Neural cell (in vitro differentiated cells): Measurements from ENCODE around the gene CFAP61. TPM values are rescaled to one million over a fixed set of nuclear protein-coding genes. Genes with fewer than 3 reads are reported as not detected.
A peak's percentile ranks its signal among the peaks of the same experiment; 100 is the strongest.

ENCODE experiments used
- H2AFZ ChIP-seq: fragments of 200-600, 300-800 bp; sonication (generic), shearing (Covaris generic); 2 replicates; pipeline ENCODE4 v1.6.0; 2014; ENCODE audit warnings: low read depth, mild to moderate bottlenecking, antibody characterized with exemption, low read length, moderate library complexity
- H3F3A ChIP-seq: fragments of 200-600 bp; shearing (Covaris generic); 2 replicates; pipeline ENCODE4 v1.6.1; 2016; ENCODE audit warnings: mild to moderate bottlenecking, moderate library complexity, mixed read lengths, antibody characterized with exemption, low read length; ENCODE audit not compliant: insufficient read depth, poor library complexity, severe bottlenecking
- H3K27ac ChIP-seq: fragments of 200-600, 300-800 bp; sonication (generic), shearing (Covaris generic); 2 replicates; pipeline ENCODE4 v1.5.1; 2014; ENCODE audit warnings: mild to moderate bottlenecking, low read length, moderate library complexity
- H3K27me3 ChIP-seq: fragments of 300-800, 200-600 bp; sonication (generic), shearing (Covaris generic); 2 replicates; pipeline ENCODE4 v1.6.0; 2014; ENCODE audit warnings: mild to moderate bottlenecking, low read depth, low read length, moderate library complexity; ENCODE audit not compliant: insufficient read depth
- H3K36me3 ChIP-seq: fragments of 300-800, 200-600 bp; sonication (generic), shearing (Covaris generic); 2 replicates; pipeline ENCODE4 v1.5.1; 2014; ENCODE audit warnings: mild to moderate bottlenecking, antibody characterized with exemption, low read length, moderate library complexity; ENCODE audit not compliant: insufficient read depth
- H3K4me2 ChIP-seq: fragments of 300-800, 200-600 bp; sonication (generic), shearing (Covaris generic); 2 replicates; pipeline ENCODE4 v1.6.0; 2014; ENCODE audit warnings: mild to moderate bottlenecking, low read length
- H3K4me3 ChIP-seq: fragments of 300-800, 200-600 bp; sonication (generic), shearing (Covaris generic); 2 replicates; pipeline ENCODE4 v1.5.1; 2014; ENCODE audit warnings: mild to moderate bottlenecking, low read length, moderate library complexity
- H3K79me2 ChIP-seq: fragments of 200-600 bp; shearing (Covaris generic); replicated peaks from 2 replicates; pipeline ENCODE4 v1.6.0; 2014; ENCODE audit warnings: mild to moderate bottlenecking, low read length, moderate library complexity; ENCODE audit not compliant: insufficient read depth
- H3K9ac ChIP-seq: fragments of 300-800, 200-600 bp; sonication (generic), shearing (Covaris generic); 2 replicates; pipeline ENCODE4 v1.6.1; 2016; ENCODE audit warnings: mild to moderate bottlenecking, low read length, mixed read lengths
- H3K9me2 ChIP-seq: fragments of 200-600 bp; shearing (Covaris generic); 2 replicates; pipeline ENCODE4 v1.6.1; 2016; ENCODE audit warnings: mild to moderate bottlenecking, low read length, mixed read lengths; ENCODE audit not compliant: insufficient read depth
- H3K9me3 ChIP-seq: fragments of 200-600, 300-800 bp; sonication (generic), shearing (Covaris generic); 2 replicates; pipeline ENCODE4 v1.6.1; 2016; ENCODE audit warnings: mild to moderate bottlenecking, mixed run types, low read length, moderate library complexity, mixed read lengths
- H4K20me1 ChIP-seq: fragments of 200-600 bp; shearing (Covaris generic); 2 replicates; pipeline ENCODE4 v1.6.1; 2016; ENCODE audit warnings: mild to moderate bottlenecking, mixed run types; ENCODE audit not compliant: insufficient read depth
- CTCF ChIP-seq: fragments of 450-650 bp; IDR thresholded peaks from 2 replicates; pipeline ENCODE4 v1.5.1; 2014; ENCODE audit warnings: antibody characterized with exemption, mild to moderate bottlenecking, moderate library complexity; ENCODE audit not compliant: poor library complexity, severe bottlenecking
- EP300 ChIP-seq: fragments of 450-650 bp; conservative IDR thresholded peaks from 2 replicates; pipeline ENCODE4 v1.6.1; 2014; ENCODE audit warnings: antibody characterized with exemption, mild to moderate bottlenecking, moderate library complexity; ENCODE audit not compliant: poor library complexity, severe bottlenecking
- EZH2 ChIP-seq: fragments of 200-600, 300-800 bp; shearing (Covaris generic), sonication (generic); IDR thresholded peaks from 2 replicates; pipeline ENCODE4 v1.6.1; 2014; ENCODE audit warnings: antibody characterized with exemption, low read length, borderline replicate concordance, mild to moderate bottlenecking; ENCODE audit not compliant: insufficient read depth, poor library complexity, severe bottlenecking
- MXI1 ChIP-seq: fragments of 450-650 bp; conservative IDR thresholded peaks from 2 replicates; pipeline ENCODE4 v1.6.1; 2014; ENCODE audit warnings: antibody characterized with exemption, mild to moderate bottlenecking; ENCODE audit not compliant: poor library complexity, severe bottlenecking
- POLR2AphosphoS5 ChIP-seq: IDR thresholded peaks from 2 replicates; pipeline ENCODE4 v1.6.1; 2012
- RAD21 ChIP-seq: fragments of 450-650 bp; conservative IDR thresholded peaks from 2 replicates; pipeline ENCODE4 v1.6.1; 2014; ENCODE audit warnings: antibody characterized with exemption, mild to moderate bottlenecking, moderate library complexity
- REST ChIP-seq: IDR thresholded peaks from 2 replicates; pipeline ENCODE4 v1.6.1; 2012; ENCODE audit warnings: borderline replicate concordance
- SMC3 ChIP-seq: fragments of 450-650 bp; conservative IDR thresholded peaks from 2 replicates; pipeline ENCODE4 v1.6.1; 2014; ENCODE audit warnings: antibody characterized with exemption, mild to moderate bottlenecking, moderate library complexity; ENCODE audit not compliant: poor library complexity
- TAF1 ChIP-seq: IDR thresholded peaks from 2 replicates; pipeline ENCODE4 v1.6.1; 2012; ENCODE audit warnings: low read depth
- polyA plus RNA-seq: library from polyadenylated mRNA; depleted of rRNA; stranded (reverse); fragments of >200 nt; gene quantifications from 2 replicates; pipeline ENCODE4 v1.2.3, GENCODE V29; 2014

The CFAP61 gene
- polyA plus RNA-seq, 1 donor from 2014 or later: 0.42 TPM

GRCh38 chr20:20083807-20084206 lies 31.5 kb downstream of the CFAP61 start:
- Histone ChIP-seq H3K4me2 (no peak overlapping the region), H3K4me3 (no peak overlapping the region), H2AFZ (no peak overlapping the region), H3K27me3 (no peaks in the 10 kb centered on the region), H3K36me3 (no peaks in the 10 kb centered on the region), H3K9me2 (no peaks in the 10 kb centered on the region), H3K9ac (no peak overlapping the region), H3K27ac (no peak overlapping the region), H3K79me2 (no peaks in the 10 kb centered on the region), H4K20me1 (no peaks in the 10 kb centered on the region), H3F3A (no peaks in the 10 kb centered on the region), H3K9me3 (no peaks in the 10 kb centered on the region)
- TF ChIP-seq CTCF (peak; percentile 87), RAD21 (peak; percentile 90), POLR2AphosphoS5 (no peak), SMC3 (peak; percentile 92)

- TF ChIP-seq MXI1 (no peak), EZH2 (no peak)
- Histone ChIP-seq H3K9ac (no peak overlapping the region), H3K79me2 (no peaks in the 10 kb centered on the region), H3K27me3 (no peaks in the 10 kb centered on the region), H3K4me3 (no peak overlapping the region), H2AFZ (no peak overlapping the region), H3F3A (no peaks in the 10 kb centered on the region), H4K20me1 (no peaks in the 10 kb centered on the region), H3K9me2 (no peaks in the 10 kb centered on the region), H3K36me3 (no peaks in the 10 kb centered on the region), H3K9me3 (no peaks in the 10 kb centered on the region), H3K4me2 (no peak overlapping the region), H3K27ac (no peak overlapping the region)
Observed at GRCh38 chr20:20084296-20084752, 32.0 kb downstream of the CFAP61 start.

- Histone ChIP-seq H3K9ac (no peak overlapping the region), H3K36me3 (no peaks in the 10 kb centered on the region), H3K4me2 (no peak overlapping the region), H4K20me1 (no peaks in the 10 kb centered on the region), H3F3A (no peaks in the 10 kb centered on the region), H3K79me2 (no peaks in the 10 kb centered on the region), H3K27ac (no peak overlapping the region), H3K9me2 (no peaks in the 10 kb centered on the region), H2AFZ (no peak overlapping the region), H3K4me3 (no peak overlapping the region), H3K27me3 (no peaks in the 10 kb centered on the region), H3K9me3 (no peaks in the 10 kb centered on the region)
- TF ChIP-seq SMC3 (no peak), EP300 (no peak), RAD21 (no peak), POLR2AphosphoS5 (no peak), REST (no peak), EZH2 (no peak), TAF1 (no peak), MXI1 (no peak), CTCF (no peak)
Observed at GRCh38 chr20:20085071-20085470, 32.7 kb downstream of the CFAP61 start.
